SU-DHL-6 (cell line): ENCODE data around the gene FLRT2.

ENCODE experiments used
- EZH2phosphoT487 ChIP-seq: fragments of 200-600 bp; sonication (generic), shearing (Covaris generic); conservative IDR thresholded peaks from 2 replicates; pipeline ENCODE4 v1.6.1; 2018; ENCODE audit warnings: mild to moderate bottlenecking, antibody characterized with exemption, low read length, moderate library complexity, mixed read lengths
- TF ChIP-seq, protein P1 (sequence below): fragments of 200-600 bp; sonication (generic); IDR thresholded peaks from one replicate; pipeline ENCODE4 v1.5.1; 2017; ENCODE audit warnings: antibody characterized with exemption, mild to moderate bottlenecking, low read length, moderate library complexity; ENCODE audit not compliant: insufficient read depth, poor library complexity, severe bottlenecking

DNA sequence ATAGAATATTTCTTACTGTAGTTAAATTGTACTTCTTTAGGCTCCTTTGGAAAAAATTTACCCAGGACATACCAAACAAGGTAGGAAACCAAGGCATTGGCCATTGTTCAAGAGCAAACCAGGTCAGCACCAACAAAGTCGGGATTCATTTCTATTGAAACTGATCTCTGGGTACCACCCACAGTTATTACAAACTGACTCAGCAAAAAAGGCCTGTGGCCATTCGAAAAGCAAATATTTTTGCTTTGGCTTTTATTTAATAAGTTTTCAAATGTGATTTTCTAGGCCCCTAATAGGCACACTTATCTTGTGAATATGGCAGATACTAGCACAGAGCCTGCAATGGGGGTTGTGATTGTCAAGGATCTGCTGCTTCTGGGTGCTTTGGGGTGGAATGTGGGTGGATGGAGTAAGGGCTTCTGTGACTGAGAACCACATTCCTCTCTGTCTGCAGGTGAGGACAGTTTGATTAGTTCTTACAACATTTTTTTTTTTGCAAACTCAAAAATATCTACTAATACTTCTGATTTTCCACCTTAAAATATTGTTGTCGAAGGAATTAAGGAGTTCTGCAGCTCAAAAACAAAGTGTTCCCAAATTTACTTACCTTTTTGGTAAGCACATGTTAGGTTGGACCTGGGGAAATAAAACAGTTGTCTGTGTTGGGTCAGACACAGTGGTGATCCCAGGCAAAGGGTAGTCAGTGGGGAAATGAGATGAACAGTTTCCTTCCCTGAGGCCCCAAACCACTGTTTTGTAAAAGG is 45.1 kb downstream of the FLRT2 start:
- TF ChIP-seq, protein P1, sequence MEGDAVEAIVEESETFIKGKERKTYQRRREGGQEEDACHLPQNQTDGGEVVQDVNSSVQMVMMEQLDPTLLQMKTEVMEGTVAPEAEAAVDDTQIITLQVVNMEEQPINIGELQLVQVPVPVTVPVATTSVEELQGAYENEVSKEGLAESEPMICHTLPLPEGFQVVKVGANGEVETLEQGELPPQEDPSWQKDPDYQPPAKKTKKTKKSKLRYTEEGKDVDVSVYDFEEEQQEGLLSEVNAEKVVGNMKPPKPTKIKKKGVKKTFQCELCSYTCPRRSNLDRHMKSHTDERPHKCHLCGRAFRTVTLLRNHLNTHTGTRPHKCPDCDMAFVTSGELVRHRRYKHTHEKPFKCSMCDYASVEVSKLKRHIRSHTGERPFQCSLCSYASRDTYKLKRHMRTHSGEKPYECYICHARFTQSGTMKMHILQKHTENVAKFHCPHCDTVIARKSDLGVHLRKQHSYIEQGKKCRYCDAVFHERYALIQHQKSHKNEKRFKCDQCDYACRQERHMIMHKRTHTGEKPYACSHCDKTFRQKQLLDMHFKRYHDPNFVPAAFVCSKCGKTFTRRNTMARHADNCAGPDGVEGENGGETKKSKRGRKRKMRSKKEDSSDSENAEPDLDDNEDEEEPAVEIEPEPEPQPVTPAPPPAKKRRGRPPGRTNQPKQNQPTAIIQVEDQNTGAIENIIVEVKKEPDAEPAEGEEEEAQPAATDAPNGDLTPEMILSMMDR, result no peak
- no peak for TF ChIP-seq EZH2phosphoT487
